Inflammatory macrophage (primary cell): ENCODE results near the gene DPP10.
"Not testable (repeated sequence)": the region's sequence is repeated elsewhere in the genome, so short reads cannot be mapped to it uniquely, and the experiment has no call there.

Experiments used
- DNase-seq, 2 donors: peaks; one replicate each; pipeline ENCODE4 v3.0.0-alpha.2; 2020 to 2022

Gene DPP10

DNA sequence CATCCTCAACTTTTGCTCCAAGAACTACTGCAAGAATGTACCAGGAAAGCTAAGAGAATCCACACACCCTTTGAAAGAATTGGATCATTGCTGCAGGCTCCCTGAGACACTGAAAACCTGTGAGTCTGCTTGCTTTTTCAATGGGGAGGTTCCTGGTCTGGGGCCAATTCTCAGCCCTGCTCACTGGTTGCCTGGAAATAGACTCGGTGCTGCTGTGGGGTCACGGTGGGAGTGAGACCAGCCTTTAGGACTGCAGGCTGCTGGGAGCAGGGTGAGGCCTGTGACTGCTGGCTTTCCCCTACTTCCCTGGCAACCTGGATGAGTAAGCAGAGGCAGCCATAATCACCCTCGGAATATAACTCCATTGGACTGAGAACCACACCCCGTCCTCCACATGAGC is 569.3 kb downstream of the DPP10 start:
- DNase-seq, result no peak

- DNase-seq, result not testable (repeated sequence)
These were observed 579.6 kb downstream of the DPP10 start for GRCh38 chr2:115022013-115022412.

GRCh38 chr2:115034801-115035200 is 592.4 kb downstream of the DPP10 start:
- no peak for DNase-seq

DNA sequence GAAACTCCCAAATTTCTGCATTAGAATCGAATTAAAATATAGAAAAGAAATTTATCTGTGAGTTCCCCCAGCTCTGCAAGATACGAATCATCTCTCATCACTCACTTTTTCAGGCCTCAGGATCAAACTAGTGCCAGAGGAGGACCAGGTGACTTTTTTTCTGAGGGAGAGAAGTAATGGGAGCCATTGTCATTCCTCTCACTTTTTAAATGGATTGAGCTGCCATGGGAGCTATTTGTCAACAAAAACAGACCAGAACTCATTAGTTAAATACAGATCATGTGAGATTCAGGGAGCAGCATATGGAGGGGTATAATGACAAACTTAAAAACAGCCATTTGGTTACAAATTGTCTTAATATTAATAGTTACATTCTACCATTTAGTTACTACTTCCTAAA is 594.4 kb downstream of the DPP10 start:
- no peak for DNase-seq

DNA sequence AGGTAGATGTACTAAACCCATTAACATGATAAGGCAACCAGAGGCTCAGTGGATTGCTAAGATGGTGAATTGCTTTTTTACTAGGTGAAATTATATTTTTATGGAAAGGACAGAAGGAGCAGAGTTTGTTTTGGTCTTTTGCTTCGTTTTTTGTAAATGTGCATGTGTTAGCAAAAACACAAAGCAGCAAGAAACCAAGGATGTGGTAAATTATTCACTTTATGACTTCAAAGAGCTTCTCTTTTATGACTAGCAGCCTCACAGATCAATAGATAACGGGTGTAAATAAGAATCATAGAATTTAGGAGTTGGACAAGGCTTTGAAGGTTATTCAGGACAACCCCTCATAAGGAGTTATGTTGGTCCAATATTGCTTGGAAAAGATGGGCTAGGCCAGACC is 615.0 kb downstream of the DPP10 start:
- DNase-seq, result no peak

GRCh38 chr2:115070002-115070401 is 627.6 kb downstream of the DPP10 start:
- no peak for DNase-seq

- no peak for DNase-seq
These were observed 629.1 kb downstream of the DPP10 start for GRCh38 chr2:115071534-115071933.

DNA sequence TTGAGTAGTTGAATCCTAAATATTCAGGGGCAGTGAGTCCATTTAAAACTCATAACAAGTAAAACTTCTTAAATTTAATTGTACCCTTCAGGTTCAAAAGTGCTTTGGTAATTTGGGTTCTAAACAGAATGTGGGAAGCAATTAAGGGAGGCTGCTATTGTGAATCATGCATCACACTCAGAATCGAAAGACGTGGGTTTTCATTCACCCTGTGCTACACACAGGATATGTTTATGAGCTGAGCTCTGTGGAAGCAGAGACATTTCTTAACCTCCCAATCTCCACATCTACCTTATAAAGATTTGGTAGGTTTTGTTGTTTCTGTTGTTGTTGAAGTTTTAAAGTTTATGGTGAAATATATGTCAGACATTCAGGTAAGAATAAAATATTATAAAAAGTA is 633.4 kb downstream of the DPP10 start:
- no peak for DNase-seq

DNA sequence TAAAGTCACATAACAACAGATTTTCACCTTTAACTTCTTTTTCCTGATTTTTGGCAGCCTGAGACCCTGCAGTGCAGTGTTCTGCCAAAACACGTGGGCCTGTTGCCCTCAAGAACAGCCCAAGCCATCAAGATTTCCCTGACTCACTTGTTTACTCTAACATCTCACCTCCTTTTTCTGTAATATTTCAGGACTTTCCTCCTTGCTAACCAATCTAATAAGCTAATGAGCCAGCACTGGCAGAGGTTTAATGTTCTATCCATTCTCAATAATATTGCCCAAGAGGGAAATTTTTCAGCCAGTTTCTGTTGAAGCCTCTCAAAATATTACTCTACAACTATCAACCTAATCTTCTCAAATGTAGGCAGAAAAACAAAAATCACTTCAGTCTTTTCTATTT is 635.2 kb downstream of the DPP10 start:
- DNase-seq, result no peak

DNA sequence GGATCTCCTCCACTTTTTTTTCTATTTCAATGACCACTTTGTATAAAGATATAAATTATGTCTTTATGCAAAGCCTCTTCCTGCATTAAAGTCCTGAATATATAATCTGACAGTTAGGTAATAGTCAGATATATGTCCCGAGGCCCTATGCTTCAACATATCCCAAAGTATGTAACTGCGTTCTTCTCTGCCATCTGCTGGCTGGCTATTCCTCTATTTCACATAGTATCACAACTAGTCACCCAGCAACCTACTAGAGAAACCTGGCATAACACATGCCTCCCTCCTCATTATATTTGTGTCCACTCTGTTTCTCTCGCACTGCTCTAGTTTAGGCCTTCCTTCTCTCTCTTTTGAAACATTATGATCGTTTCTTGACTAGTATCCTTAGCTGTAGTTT is 640.8 kb downstream of the DPP10 start:
- no peak for DNase-seq

- DNase-seq, result no peak
These were observed 641.3 kb downstream of the DPP10 start for GRCh38 chr2:115083711-115084110.

- DNase-seq, result no peak
These were observed 642.0 kb downstream of the DPP10 start for GRCh38 chr2:115084446-115084845.

- DNase-seq, result not testable (repeated sequence)
These were observed 643.7 kb downstream of the DPP10 start for GRCh38 chr2:115086051-115086620.

DNA sequence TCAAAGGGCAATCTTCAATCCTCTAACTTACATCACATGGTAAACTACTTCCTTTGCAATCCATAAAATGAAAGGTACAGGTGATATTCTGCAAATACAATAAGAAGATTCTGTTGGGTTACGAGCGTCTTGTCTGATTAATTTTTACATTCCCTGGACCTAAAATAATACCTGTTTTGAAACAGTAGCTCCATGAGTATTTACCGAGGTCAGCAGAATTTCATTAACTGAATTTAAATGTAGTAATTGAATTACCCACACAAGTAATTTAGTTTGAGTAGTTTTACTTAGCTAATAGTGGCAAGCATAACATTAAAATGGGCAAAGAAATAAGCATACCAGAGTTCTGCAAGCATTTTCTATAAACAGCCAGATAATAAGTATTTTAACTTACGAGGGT is 652.0 kb downstream of the DPP10 start:
- no peak for DNase-seq

DNA sequence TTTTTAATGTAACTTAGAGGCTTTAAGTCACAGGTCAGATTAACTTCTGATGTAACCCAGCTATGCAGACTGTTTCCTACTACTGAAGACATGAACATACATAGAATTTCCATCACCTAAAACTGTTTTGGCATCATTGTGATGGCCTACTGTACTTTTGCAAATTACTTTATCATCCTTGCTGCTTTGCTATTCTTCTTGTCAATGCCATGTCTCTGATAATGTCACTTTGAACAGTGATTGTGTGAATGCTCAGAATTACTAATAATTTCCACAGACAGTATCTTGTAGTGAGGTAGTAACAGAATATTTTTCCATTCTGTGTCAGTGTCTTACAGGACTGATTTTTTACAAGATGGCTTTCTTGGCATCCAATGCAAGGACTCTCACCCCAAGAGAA is 663.5 kb downstream of the DPP10 start:
- DNase-seq, result no peak

- no peak for DNase-seq
These were observed 672.7 kb downstream of the DPP10 start for GRCh38 chr2:115115135-115115534.

DNA sequence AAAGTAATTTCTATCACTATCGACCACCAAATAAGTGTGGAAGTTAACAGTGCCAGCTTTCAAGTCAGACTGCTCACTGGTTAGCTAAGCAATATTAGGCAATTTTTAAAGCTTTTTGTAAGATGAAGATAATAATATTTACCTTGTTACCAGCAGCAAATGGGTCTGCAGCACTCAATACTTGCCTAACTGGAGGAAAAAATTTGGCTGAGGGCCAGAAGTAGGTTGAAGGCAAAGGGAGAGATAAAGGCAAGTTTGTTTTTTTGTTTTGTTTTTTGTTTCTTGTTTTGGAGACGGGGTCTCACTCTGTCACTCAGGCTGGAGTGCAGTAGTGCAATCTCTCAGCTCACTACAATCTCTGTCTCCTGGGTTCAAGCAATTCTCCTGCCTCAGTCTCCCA is 675.9 kb downstream of the DPP10 start:
- DNase-seq, result no peak

DNA sequence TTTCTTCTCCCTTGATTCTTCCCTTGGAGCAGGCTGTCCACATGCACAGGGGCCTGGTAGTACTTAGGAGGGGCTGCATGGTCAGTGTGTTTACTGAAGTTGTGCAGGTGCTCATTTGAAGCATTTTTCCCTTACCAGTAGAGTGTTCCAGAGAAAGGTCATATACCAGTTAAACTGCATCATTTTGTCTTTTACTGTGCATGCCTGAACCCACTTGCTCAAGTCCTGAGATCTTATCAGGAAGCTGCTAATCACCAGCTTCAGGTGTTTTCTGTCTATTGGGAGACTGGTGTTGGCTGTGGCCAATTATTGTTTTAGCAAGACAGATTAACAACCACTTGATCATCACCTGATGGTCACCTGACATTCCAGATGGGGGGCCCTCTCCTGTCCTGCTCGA is 676.6 kb downstream of the DPP10 start:
- no peak for DNase-seq

GRCh38 chr2:115122701-115123100 is 680.3 kb downstream of the DPP10 start:
- DNase-seq, result no peak

- DNase-seq, result no peak
These were observed 682.4 kb downstream of the DPP10 start for GRCh38 chr2:115124817-115125216.

- no peak for DNase-seq
These were observed 687.1 kb downstream of the DPP10 start for GRCh38 chr2:115129536-115129935.

DNA sequence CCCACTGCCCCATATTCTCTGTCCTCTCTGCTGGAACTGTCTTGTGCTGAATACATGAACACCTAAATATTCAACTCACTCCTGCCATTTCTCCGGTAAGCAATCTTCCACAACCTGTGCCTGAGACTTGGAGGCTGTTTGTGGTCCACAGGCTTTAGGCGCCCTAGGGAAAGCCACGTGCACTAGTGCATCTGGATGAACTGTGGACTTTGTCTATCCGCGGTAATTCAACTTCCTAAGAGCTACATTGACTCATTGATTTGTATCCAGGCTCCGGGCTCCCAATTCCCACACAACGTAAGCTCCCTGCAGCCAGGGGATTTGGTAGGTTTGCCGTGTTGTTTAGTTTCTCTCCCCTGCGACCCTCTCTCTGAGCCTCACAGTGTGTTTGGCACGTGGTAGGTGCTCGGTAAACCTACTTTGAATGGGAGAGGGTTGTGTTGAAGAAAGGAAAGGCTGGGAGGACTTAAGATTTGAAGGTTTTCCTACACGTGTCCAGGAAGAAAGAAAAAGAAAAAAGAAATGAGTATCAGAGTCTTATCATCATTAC is 718.2 kb downstream of the DPP10 start:
- no peak for DNase-seq

- no peak for DNase-seq
These were observed 718.8 kb downstream of the DPP10 start for GRCh38 chr2:115161081-115161770.

DNA sequence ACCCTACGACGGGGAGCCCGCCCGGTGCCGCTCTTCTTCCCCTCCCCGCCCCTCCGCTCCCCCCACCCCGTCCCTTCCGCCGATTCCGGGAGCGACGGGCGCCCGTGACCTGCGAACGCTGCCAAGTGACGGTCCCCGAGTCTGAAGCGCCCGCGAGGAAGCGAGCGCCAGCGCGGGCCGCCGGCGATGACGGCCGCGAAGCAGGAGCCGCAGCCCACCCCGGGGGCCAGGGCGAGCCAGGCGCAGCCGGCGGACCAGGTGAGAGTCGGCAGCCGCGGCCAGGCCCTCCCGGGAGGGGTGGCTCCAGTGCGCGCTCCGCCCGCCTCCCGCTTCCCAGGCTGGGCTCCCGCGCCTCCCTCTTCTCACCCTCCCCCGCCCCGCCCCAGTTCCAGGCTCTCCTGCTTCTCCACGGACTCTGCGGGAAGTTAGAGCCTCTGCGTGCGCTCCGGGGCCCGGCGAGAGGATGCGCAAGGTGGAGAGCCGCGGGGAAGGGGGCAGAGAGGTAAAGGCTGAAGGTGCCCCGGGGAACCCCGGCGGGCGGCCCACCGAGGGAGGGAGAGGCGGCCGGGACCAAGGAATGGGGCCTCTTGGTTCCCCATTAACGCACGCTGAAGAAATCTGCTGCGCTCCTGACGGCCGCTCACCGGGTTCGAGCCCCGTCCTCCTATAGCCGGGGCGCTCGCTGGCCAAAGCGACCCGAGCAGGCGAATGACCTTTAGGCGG is 719.5 kb downstream of the DPP10 start:
- DNase-seq, result no peak
